Fibroblast of skin of left biceps (primary cell): ENCODE measurements around the gene ICA1.
A peak's percentile ranks its signal among the peaks of the same experiment; 100 is the strongest.
"Not testable (repeated sequence)": the region's sequence is repeated elsewhere in the genome, so short reads cannot be mapped to it uniquely, and the experiment has no call there.

Source experiments
- DNase-seq, 2 experiments: peaks; one replicate each; pipeline ENCODE4 v3.0.0-alpha.2; 2013; ENCODE audit warnings: low read depth in 2 of 2

The ICA1 gene

DNA sequence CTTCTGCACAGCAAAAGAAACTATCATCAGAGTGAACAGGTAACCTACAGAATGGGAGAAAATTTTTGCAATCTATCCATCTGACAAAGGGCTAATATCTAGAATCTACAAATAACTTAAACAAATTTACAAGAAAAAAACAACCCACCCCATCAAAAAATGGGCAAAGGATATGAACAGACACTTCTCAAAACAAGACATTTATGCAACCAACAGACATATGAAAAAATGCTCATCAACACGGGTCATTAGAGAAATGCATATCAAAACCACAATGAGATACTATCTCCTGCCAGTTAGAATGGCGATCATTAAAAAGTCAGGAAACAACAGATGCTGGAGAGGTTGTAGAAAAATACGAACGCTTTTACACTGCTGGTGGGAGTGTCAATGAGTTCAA is 160.7 kb downstream of the ICA1 start:
- not testable (repeated sequence) for DNase-seq

DNA sequence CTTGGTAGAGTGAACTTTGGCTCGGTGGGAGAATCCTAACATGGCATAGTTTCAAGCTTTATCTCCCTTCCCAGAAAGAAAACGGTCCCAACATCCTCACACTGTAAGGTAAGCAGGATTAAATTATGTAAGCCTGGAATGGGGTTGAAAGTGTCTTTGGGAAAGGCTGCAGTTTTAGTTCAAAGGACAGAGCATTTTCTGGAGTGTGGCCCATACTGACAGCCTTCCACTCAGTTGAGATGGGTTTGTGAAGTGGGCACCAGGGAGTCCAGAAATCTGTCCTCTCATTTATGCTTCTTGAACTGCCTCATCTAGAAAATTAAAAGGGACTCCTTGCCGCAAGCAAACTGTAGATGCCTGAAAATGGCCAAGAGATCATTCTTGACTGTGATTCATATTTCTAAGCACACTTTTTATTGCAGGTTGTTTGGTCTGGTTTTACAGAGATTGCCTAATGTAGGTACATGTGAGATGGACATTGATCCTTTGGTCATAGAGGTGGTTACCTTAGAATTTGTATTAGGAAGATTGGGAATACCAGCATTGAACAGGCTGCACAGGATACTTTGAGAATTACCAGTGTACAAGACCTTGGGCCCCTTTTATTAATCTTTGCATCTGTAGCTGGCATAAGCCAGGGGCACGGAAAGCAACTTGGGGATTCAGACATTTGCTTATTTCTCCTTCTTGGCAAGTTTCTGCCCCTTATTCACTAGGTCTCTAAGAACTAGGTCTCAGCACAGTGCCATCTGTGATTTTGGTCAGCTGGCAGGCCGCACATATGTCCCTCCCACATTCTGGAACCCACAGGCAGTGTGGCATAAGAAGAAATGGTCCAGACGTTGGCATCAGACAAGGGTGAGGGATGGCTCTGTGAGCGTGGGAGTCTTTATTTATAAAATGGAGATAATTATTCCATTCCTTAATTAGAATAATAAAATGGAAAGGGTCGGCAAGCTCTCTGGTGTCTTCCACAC is 167.5 kb downstream of the ICA1 start:
- DNase-seq: no peak

DNA sequence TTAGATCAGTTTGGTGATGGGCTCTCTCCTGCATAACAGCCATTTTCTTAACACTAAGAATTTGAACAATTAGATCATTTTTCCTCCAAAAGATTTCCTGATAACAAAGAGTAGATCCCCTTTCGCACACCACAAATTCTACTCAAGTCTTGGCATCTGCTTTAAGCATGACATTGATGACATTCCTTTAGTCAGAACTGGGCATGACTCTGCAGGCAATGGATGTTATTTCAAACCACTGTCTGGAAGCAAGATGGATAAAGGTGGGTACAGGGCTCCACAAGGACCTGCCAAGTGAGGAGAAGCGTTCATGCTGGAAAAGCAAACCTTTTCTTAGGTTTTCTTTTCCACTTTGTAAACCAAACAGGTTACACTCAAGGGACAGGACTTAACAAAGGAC is 169.8 kb downstream of the ICA1 start:
- DNase-seq: no peak

DNA sequence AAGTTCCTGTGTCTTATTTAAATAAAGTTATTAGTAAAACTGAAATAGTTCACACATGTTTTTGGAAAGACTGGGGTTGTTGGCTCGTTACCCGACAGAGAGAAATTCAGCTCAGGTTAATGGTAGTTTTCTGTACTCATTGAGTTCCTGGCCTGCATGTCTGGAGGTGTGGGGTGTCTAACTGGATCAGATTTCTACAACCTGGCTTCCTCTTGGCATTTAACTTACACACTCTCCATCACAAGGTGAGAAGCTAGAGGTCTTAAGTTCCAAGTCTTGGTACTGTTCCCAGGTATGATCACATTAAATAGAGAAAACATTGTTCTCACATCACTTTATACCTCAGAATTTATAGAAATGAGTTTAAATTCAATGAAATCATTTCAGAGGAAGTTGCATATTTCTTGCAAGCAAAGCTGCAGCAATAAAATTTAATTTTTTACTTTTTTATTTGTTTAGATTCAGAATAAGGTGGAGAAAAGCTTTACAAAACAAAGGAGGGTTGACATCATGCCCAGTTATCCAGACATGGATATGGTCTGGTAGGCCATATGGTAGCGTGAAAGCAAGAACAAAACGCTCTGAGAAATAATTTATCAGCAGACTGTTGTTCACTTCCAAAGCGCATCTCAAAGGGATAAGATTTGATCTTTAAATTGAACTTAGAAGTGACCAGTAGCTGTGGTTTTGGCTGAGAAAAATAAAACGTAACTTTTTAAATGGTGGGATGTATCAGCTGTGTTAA is 172.8 kb downstream of the ICA1 start:
- no peak for DNase-seq

DNA sequence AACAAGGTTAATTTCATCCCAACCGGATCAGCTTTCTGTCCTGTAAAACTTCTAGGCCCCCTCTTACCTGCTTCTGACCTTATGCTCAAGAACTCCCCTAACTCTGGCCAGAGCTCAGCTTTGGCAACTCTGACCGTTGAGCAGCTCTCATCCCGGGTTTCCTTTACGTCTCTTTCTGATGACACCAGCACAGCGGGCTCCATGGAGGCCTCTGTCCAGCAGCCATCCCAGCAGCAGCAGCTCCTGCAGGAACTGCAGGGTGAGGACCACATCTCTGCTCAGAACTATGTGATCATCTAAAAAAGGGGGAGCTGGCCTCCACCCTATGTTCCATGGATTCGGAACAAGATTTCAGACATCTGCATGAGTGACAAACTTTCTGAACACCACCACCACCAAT is 175.7 kb downstream of the ICA1 start:
- no peak for DNase-seq

DNA sequence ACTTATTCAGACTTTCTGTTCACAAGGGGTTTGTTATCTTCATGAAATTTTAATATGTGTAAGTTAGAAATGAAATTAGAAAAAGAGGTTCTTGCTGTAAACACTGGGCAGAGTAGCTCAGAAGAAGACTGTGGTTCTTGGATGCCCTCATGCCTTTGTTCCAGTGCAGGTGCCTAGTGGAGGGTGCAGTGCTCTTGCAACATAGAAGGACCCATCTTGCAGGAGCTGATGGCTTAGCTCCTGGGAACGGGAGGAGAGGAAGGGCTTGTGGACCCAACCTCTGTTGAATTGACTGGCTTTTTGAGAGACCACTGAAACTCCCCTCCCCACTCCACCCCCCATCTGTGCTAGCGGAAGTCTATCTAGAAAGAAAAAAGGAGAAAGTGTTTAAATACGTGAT is 176.5 kb downstream of the ICA1 start:
- DNase-seq: no peak

DNA sequence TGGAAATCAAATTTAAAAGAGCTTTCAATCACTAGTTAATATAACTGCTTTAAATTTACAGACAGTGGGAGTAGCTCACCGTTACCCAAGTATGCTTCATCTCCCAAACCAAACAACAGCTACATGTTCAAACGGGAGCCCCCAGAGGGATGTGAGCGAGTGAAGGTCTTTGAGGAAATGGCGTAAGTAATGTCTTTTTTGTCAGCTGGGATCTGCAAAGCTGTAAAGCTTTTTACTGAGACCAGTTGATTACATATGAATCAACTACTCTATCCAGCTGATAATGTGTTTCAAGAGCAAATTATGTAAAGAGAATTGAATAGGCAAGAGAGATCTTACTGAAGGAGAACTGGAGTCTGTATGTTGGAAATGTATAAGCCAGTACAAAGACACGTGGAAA is 177.1 kb downstream of the ICA1 start:
- no peak for DNase-seq

DNA sequence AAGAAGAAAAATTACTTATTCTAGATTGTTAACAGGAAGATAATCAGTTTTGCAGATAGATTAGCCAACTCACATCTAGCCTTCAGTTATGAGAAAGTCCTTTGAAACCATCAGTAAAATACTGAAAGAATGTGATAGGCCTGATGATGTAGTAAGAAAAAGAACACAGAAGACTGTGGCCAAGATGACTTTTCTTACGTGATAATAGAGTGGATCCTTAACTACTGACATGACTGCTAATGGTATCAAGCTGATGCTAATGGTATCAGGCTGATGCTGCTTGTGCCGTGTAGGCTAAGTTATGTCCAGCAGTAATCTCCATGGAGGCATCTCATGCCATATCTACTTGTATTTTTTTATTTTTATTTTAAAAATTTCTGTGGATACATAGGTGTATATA is 179.2 kb downstream of the ICA1 start:
- DNase-seq: no peak

DNA sequence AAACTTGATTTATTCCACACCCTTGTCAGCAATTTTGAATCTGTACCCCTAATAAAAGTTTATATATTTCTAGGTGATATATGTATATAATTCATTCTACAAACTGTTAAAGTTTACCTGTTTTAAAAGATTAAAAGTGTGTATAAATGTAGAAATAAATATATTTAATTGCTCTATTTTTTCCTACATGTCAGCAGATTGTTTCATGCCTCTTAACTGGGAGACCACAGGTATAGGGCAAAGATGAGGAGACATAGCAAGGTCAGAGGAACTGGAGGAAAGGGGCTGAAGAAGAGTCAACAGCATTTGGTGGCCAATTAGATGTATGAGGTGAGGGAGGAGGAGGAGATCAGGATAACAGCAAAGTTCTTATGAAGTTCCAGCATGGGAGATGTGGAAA is 183.5 kb downstream of the ICA1 start:
- no peak for DNase-seq

DNA sequence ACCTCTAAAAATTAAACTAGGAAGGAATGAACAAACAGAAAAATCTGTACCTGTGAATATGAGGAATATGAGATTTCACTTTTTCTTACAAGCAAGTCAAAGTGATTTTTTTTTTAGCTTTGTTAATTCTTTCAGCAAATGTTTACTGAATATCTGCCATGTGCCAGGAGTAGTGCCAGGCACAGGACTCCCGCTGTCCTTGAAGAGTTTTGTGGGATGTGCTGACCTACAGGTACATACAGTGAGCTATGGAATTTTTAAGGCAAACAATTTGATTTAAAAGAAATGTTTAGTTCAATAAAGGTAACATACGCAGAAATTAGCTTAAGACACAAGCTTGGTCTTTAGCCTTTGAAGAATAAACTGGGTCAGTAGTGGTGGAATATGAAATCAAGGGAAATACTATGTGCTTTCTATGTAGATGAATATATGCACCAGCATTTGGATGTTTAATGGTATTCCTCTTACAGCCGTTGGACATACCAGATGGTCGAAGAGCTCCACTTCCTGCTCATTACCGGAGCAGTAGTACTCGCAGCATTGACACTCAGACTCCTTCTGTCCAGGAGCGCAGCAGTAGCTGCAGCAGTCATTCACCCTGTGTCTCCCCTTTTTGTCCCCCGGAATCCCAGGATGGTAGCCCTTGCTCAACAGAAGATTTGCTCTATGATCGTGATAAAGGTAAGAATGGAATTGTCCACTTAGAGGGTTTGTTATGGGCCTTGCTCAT is 191.4 kb downstream of the ICA1 start:
- no peak for DNase-seq

DNA sequence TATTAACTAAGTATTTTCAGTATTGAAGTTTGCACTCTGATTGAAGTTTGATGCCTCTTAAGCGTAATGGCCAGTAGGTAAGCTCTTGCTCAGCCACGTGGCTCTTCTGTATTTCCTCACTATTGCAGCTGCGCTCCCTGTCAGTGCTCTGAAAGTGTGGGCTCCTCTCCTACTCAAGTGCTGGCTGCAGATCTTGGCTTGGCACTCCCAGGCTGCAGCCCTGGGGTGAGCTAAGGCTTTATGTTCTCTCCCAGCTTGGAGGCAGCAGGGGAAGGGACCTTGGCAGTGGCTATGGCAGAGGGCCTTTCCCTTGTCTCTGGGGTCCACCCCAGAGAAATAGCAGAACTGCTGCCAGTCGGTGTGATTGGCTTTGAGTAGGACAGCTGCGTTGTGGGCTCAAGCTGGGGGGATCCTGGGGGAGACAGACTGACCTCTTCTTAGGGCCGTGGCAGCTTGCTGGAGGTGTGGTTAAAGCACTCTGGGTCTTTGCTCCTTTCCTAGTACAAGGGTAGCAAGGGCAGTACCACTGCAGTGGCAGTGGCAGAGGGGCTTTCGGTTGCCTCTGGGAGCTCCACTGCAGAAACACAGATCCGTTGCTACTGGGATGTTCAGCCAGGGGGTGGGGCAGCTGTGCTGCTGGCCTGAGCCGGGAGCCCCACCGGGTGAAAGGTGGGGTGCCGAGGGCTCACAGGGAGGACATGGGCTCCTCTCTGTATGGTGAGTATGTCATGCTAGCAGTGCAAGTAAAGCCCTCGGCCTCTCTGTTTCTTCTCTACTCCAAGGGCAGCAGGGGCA is 192.9 kb downstream of the ICA1 start:
- no peak for DNase-seq

DNA sequence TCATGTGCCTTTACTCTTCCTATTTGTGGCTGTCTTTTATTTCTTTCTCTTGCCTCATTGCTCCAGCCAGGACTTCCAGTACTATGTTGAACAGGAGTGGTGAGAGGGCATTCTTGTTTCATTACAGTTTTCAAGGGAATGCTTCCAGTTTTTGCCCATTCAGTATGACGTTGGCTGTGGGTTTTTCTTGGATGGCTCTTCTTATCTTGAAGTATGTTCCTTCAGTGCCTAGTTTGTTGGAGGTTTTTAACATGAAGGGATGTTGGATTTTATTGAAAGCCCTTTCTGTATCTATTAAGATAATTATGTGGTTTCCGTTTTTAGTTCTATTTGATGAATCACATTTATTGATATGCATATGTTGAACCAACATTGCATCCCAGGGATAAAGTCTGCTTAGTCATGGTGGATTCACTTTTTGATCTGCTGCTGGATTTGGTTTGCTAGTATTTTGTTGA is 196.6 kb downstream of the ICA1 start:
- DNase-seq: peak; percentile 40 to 43

DNA sequence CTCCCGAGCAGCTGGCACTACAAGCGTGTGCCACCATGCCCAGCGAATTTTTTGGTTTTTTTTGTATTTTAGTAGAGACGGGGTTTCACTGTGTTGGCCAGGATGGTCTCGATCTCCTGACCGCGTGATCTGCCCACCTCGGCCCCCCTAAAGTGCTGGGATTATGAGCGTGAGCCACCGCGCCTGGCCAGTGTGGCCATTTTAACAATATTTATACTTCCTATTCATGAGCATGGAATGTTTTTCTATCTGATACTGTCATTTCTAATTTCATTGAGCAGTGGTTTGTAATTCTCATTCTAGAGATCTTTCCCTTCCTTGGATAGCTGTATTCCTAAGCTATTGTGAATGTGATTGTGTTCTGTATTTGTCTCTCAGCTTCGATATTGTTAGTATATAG is 197.1 kb downstream of the ICA1 start:
- no peak for DNase-seq

DNA sequence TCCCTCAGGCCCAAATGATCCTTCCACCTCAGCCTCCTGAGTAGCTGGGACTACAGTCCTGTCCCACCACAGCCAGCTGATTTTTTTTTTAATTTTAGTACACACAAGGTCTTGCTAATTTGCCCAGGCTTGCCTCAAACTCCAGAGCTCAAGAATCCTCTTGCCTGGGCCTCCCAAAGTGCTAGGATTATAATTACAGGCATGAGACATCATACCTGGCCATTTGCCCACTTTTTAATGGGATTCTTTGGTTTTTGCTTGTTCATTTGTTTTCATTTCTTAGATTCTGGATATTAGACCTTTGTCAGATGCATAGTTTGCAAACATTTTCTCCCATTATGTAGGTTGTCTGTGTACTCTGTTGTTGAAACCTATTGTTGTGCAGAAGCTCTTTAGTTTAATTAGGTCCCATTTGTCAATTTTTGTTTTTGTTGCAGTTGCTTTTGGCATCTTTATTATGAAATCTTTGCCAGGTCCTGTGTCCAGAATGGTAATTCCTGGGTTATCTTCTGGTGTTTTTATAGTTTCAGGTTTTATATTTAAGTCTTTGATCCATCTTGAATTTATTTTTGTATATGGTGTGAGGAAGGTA is 198.2 kb downstream of the ICA1 start:
- DNase-seq: no peak

DNA sequence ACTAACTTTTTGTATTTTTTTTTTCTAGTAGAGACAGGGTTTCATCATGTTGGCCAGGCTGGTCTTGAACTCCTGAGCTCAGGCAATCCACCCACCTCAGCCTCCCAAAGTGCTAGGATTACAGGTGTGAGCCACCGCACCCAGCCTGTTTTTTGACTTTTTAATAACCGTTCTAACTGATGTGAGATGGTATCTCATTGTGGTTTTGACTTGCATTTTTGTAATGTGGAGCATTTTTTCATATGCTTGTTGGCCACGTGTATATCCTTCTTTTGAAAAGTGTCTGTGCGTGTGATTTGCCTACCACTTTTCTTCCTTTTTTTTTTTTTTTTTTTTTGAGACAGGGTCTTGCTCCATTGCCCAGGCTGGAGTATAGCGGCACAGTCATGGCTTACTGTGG is 198.7 kb downstream of the ICA1 start:
- not testable (repeated sequence) for DNase-seq
